ENCODE measurements around the gene THSD4.
A peak's percentile ranks its signal among the peaks of the same experiment; 100 is the strongest.

THSD4 gene

DNA sequence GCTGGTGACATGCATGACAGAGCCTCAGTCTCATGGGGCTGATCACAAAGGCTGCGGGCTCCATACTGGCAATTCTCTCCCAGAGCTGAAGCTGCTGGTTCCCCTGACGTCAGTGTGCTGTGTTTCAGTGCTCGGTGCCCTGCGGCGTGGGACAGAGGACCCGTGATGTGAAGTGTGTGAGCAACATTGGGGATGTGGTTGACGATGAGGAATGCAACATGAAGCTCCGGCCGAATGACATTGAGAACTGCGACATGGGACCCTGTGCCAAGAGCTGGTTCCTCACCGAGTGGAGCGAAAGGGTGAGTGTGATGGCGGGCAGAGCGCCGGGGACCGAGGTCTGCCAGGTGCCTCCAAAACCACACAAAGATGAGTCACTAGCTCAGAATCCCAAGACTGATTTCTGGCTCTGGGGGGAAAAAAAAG is 633.0 kb downstream of the THSD4 start:
- no peak for DNase-seq

DNA sequence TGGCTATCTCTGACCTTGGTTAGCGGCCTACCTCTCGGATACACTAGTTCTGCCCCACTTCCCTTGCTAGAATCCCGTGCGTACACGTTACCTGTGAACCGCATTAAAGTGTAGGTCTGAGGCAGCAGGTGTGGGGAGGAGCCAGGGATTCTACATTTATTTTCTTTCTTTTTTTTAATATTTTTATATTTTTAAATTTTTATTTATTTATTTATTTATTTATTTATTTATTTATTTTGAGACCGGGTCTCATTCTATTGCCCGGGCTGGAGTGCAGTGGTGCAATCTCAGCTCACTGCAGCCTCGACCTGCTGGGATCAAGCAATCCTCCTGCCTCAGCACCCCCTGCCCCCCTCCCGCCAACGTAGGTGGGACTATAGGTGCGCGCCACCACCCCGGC is 634.2 kb downstream of the THSD4 start:
- no peak for DNase-seq

DNA sequence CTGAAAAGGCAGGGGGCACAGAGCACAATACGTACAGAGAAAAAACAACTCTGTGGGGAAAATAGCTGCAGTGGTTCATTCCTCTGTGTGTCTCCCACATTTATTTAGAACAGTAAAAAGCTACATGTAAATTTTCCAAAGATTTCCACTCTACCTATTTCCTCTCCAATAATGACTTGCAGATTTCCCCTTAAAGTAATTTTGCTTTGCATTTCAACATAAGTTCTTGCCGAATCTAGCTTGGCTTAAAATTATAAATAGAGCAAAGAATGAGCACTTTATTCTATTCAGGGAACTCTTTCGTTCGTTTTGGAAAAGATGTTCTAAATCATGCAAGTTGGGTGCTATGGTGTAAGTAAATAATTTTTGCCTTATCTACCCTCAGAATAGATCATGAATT is 636.9 kb downstream of the THSD4 start:
- no peak for DNase-seq

GRCh38 chr15:71752604-71753289 is 637.5 kb downstream of the THSD4 start:
- peak; percentile 30 for DNase-seq

- DNase-seq: no peak
These were observed 638.1 kb downstream of the THSD4 start for GRCh38 chr15:71753346-71753745.

GRCh38 chr15:71754660-71755059 is 639.4 kb downstream of the THSD4 start:
- no peak for DNase-seq

- DNase-seq: no peak
These were observed 640.1 kb downstream of the THSD4 start for GRCh38 chr15:71755092-71755970.

GRCh38 chr15:71756599-71757352 is 641.5 kb downstream of the THSD4 start:
- no peak for DNase-seq

- no peak for DNase-seq
These were observed 642.7 kb downstream of the THSD4 start for GRCh38 chr15:71757741-71758530.

DNA sequence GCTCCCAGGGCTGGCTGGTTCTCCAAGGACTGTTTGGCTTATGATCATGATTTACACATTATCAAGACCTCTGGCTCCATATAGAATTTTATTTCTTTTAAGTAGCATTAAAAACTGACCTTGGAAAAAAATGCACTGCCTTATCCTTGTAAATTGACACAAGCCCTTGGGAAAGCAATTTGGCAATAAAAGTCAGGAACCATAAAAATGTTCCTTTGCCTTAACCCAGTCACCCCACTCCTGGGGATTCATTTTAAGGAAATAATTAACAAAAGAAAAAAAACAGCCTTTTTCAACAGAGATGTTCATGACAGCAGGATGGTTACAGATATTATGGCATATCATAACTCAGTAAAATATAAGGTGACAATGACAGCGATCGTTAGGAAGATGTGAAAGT is 643.4 kb downstream of the THSD4 start:
- DNase-seq: no peak

DNA sequence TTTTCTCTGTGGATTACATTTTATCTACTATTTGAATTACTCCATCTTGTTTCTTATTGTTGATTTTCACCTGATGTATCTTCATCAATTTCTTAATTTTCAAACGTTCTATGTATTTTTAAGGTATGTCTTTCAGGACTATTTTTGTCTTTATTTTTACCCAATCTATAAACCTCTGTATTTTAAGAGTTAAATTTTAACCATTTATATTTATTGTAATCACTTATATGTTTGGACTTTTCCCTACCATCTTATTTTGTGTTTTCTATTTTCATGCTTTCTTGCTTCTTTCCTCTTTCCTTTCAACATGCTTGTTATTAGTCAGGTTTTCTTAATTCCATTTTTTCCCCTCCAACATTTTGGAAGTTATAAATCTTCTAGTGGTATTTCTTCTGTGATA is 645.6 kb downstream of the THSD4 start:
- no peak for DNase-seq

- DNase-seq: no peak
These were observed 646.4 kb downstream of the THSD4 start for GRCh38 chr15:71761649-71762048.

GRCh38 chr15:71768184-71768583 is 652.9 kb downstream of the THSD4 start:
- DNase-seq: no peak

DNA sequence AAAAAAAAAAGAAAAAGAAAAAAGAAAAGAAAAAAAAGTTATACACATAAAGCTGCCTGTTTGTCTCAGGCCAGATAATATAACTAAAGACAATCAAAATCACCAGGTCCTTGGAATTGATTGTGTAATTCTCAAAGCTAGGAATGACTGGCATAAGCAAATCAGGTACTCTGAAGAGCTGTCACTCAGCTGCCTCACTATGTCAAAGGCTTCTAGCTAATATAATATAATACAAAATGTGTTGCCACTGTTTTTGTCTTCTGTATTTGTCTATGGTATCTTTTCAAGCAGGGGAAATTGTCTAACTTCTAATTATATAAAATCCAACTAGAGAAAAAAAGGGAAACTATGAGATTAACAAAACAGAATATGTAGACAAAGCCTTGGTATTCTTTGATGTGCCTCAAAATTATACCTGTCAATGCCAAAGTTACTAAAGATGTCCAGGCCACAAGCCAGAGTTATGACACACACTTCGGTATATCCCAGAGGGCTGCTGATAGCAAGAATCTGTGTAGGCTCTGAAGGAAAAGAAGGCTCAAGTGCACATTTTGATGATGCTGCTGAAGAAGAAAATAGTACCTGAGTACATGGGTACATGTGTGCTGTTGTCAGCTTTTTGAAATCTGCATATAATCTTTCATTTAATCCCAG is 658.1 kb downstream of the THSD4 start:
- no peak for DNase-seq

DNA sequence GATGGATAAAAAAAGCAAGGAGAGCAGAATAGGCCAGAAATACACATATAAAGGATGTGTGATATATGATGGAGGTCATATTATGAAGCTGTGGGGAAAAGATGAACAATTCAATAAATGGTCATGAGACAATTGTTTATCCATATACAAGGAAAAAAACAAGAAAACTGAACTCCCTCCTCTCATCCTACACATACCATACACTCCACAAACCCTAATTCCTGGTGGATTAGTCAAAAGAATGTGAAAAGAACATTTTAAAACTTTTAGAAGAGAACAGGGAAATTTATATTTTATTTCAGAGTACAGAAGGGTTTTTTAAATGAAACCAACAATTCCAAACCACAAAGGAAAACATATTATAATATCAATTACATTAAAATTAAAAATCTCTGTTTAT is 660.6 kb downstream of the THSD4 start:
- DNase-seq: no peak

GRCh38 chr15:71776304-71776703 is 661.0 kb downstream of the THSD4 start:
- DNase-seq: no peak

- DNase-seq: no peak
These were observed 662.1 kb downstream of the THSD4 start for GRCh38 chr15:71777216-71777943.

- DNase-seq: no peak
These were observed 664.0 kb downstream of the THSD4 start for GRCh38 chr15:71779073-71779797.

DNA sequence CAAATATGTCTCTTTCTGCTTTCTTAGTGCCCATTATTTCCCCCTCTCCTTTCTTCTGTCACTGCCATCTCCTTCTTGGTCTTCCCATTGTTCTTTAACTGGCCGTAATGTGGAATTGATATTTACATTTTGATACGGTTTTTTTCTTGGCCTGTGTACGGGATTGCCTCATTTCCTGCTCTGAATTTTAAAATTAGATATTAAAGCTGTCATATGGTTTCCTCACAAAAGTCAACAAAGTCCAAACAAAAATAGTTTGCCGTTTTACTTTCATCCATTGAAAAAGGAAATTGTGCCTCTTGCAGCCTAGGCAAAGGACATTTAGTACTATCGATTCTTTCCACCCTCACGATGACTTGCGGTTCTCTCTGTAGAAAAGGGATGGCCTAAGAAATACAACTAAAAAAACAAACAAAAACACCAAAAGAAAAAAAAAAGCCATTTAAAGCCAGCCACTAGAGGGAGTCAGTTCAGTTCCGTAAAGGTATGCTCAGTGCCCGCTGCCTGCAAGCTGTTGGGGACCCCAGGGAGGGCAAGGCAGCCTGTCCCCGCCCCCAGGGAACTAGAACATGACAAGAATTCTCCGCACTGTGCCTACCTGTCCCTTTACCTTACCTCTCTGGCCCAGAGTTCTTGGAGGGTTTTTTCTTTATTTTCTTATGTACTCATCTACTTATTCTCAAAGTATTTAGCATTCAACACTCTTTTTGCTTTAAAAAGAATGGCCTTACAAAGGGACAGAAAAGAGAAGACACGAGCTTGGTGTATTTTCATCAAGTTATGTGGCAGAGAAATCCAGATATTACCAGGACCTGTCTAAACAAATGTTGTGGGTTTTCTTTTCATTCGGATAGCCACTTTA is 665.1 kb downstream of the THSD4 start:
- DNase-seq: peak; percentile 63

Data from NCI-H69 (cell line).